ENCODE results near the gene CFH. TPM values are rescaled to one million over a fixed set of nuclear protein-coding genes. Genes with fewer than 3 reads are reported as not detected.

Gene CFH
- total and polyA plus RNA-seq, 9 of the 15 experiments (the other 6 are each of a cell fraction or from before 2014, with no cell fraction given): 31.6 to 107 (median 48.3) TPM

- CTCF ChIA-PET (ENCODE audit: low intra/inter-chr PET ratio): no interaction called here
- Histone ChIP-seq H3K4me3 (no peak overlapping the region), H3K9me3 (replicated peaks; ENCODE audit: control insufficient read depth, insufficient read depth, low read depth, low read length) (no peaks in the 10 kb centered on the region), H4K20me1 (replicated peaks; ENCODE audit: control insufficient read depth, insufficient read depth, low read length) (no peaks in the 10 kb centered on the region), H3K4me1 (replicated peaks in 1 of 2; ENCODE audit: control insufficient read depth in 2 of 2, insufficient read depth in 2 of 2, low read length in 2 of 2) (no peaks in the 10 kb centered on the region), H3K9me1 (ENCODE audit: control insufficient read depth, insufficient read depth, low read length) (no peaks in the 10 kb centered on the region), H3K27ac (ENCODE audit: extremely low read depth, low read depth, low read length) (no peak overlapping the region), H3K9ac (ENCODE audit: insufficient read depth in 1 of 2, low read depth in 2 of 2, low read length in 2 of 2) (no peak overlapping the region), H3K27me3 (ENCODE audit: control insufficient read depth in 2 of 2, insufficient read depth in 2 of 2, low read length in 2 of 2) (no peaks in the 10 kb centered on the region), H3K79me2 (ENCODE audit: control insufficient read depth, insufficient read depth, low read length) (no peaks in the 10 kb centered on the region), H3K36me3 (ENCODE audit: control insufficient read depth, insufficient read depth, low read length) (peaks cover 11% of the 10 kb centered on the region; the same call in 1 of the 3 replicates), H2AFZ (ENCODE audit: low read depth, low read length) (no peak overlapping the region), H3K4me2 (ENCODE audit: insufficient read depth, low read length) (no peak overlapping the region)
- in situ Hi-C loops (cut with MboI): no loop called here
- intact Hi-C loops (cut with micrococcal nuclease): no loop called here
- no peak for TF ChIP-seq ETV6 (IDR thresholded peaks at IDR 0.05; ENCODE audit: borderline replicate concordance in 1 of 2, low read depth in 2 of 2, low read length in 1 of 2)
- TF ChIP-seq ETV6 (CRISPR knock-in tag; IDR thresholded peaks at IDR 0.05; ENCODE audit: borderline replicate concordance): no peak
- no peak for TF ChIP-seq BDP1 (IDR thresholded peaks at IDR 0.05; ENCODE audit: insufficient read depth, insufficient read length)
- TF ChIP-seq CHD2 (IDR thresholded peaks at IDR 0.05; ENCODE audit: low read depth, low read length): no peak
- TF ChIP-seq IRF9 (tag; IDR thresholded peaks at IDR 0.05): no peak
- TF ChIP-seq ETV1 (tag; conservative IDR thresholded peaks at IDR 0.05; ENCODE audit: low read depth): no peak
- no peak for TF ChIP-seq ZNF449 (CRISPR knock-in tag; IDR thresholded peaks at IDR 0.05)
- no peak for TF ChIP-seq ZBTB17 (CRISPR knock-in tag; IDR thresholded peaks at IDR 0.05)
- TF ChIP-seq MBD1 (CRISPR knock-in tag; IDR thresholded peaks at IDR 0.05): no peak
- TF ChIP-seq KLF10 (CRISPR knock-in tag; IDR thresholded peaks at IDR 0.05): no peak
- TF ChIP-seq NR1H2 (CRISPR knock-in tag; IDR thresholded peaks at IDR 0.05): no peak
- TF ChIP-seq EWSR1 (IDR thresholded peaks at IDR 0.05; ENCODE audit: borderline replicate concordance, low read depth, partially characterized antibody): no peak
- TF ChIP-seq PYGO2 (tag; IDR thresholded peaks at IDR 0.05): no peak
- TF ChIP-seq SRF (CRISPR knock-in tag; IDR thresholded peaks at IDR 0.05): no peak
- TF ChIP-seq ZNF431 (CRISPR knock-in tag; IDR thresholded peaks at IDR 0.05): no peak
- no peak for TF ChIP-seq TAL1 (IDR thresholded peaks at IDR 0.05)
- ATAC-seq (no peak; the same call in 2 of the 3 replicates), DNase-seq (ENCODE audit: extremely low read depth in 1 of 4, low spot score in 3 of 4) (no peak), FAIRE-seq (no peak)
- 39% methylated on average over 2 of the region's 2 CpGs for WGBS (ENCODE audit: insufficient coverage, low coverage, missing lambda C conversion rate)
- POLR2A ChIA-PET: no interaction called here
- BruUV-seq (replicated peaks): no TSS peak
Measured at GRCh38 chr1:196680107-196680506, 28.3 kb downstream of the CFH start.

Data from K562 (cell line).